GM15510 (cell line): Measurements from ENCODE around the gene RAB11FIP3.
A peak's percentile ranks its signal among the peaks of the same experiment; 100 is the strongest.

Experiments
- POLR2A ChIP-seq: IDR thresholded peaks from 3 replicates; pipeline ENCODE4 v1.6.1; 2011; ENCODE audit warnings: borderline replicate concordance; ENCODE audit not compliant: insufficient read length; ENCODE audit errors: extremely low read depth

The RAB11FIP3 gene

GRCh38 chr16:519425-519824 lies 94.0 kb downstream of the RAB11FIP3 start:
- no peak for TF ChIP-seq POLR2A

GRCh38 chr16:519841-520687 lies 94.6 kb downstream of the RAB11FIP3 start:
- no peak for TF ChIP-seq POLR2A

- no peak for TF ChIP-seq POLR2A
Measured at GRCh38 chr16:520847-521246, 95.4 kb downstream of the RAB11FIP3 start.

GRCh38 chr16:521381-522210 lies 96.1 kb downstream of the RAB11FIP3 start:
- no peak for TF ChIP-seq POLR2A

- no peak for TF ChIP-seq POLR2A
Measured at GRCh38 chr16:522320-523096, 97.1 kb downstream of the RAB11FIP3 start.

GRCh38 chr16:523097-523741 lies 97.8 kb downstream of the RAB11FIP3 start:
- TF ChIP-seq POLR2A, result no peak

DNA sequence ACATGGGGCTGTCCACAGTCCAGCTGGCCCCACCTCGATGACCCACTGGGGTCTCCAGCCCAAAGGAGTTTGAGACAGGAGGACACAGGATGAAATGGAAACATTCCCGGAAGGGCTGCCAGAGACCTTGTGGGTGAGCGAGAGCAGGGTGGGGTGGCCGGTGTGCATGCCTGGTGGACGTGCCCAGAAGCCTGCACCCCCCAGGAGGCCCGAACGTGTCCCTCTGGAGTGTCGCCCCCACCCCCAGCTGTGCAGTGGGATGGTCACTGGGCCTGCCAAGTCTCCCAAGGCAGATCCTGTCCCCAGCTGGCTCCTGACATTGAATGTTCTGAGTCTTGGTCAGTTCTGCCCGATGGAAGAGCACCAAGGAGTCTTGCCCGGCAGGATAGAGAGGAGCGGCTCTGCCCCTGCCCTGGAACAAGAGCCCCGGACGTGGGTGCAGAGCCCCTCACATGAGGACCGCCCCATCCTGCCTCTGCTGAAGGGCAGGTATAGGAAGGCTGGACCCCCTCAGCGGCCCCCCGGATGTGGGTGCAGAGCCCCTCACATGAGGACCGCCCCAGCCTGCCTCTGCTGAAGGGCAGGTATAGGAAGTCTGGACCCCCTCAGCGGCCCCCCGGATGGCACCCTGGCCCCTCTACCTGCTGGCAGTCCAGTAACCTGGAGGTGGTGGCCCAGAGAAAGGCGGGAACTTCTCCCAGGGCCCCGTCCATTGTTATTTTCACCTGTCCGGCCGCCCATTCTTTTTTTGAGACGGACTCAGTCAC lies 99.0 kb downstream of the RAB11FIP3 start:
- no peak for TF ChIP-seq POLR2A

DNA sequence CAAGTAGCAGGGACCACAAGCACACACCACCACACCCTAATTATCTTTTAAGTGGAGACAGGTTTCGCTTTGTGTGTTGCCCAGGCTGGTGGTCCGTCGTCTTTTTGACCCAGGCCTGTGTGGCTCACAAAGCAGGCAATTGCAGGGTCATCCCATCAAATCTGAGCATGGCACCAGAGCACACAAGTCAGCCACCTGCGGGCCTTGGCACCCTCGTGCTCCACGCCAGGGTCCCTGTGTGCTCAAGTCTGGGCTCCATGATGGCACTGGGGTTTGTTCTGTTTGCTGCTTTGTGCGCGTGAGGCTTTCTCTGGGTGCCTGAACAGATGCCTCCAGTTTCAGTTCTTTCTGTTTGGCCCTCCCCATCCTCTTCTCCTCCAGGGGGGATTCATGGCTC lies 99.7 kb downstream of the RAB11FIP3 start:
- TF ChIP-seq POLR2A, result no peak

- TF ChIP-seq POLR2A, result no peak
Measured at GRCh38 chr16:525520-526180, 100.2 kb downstream of the RAB11FIP3 start.

GRCh38 chr16:526181-527014 lies 100.9 kb downstream of the RAB11FIP3 start:
- TF ChIP-seq POLR2A, result no peak

DNA sequence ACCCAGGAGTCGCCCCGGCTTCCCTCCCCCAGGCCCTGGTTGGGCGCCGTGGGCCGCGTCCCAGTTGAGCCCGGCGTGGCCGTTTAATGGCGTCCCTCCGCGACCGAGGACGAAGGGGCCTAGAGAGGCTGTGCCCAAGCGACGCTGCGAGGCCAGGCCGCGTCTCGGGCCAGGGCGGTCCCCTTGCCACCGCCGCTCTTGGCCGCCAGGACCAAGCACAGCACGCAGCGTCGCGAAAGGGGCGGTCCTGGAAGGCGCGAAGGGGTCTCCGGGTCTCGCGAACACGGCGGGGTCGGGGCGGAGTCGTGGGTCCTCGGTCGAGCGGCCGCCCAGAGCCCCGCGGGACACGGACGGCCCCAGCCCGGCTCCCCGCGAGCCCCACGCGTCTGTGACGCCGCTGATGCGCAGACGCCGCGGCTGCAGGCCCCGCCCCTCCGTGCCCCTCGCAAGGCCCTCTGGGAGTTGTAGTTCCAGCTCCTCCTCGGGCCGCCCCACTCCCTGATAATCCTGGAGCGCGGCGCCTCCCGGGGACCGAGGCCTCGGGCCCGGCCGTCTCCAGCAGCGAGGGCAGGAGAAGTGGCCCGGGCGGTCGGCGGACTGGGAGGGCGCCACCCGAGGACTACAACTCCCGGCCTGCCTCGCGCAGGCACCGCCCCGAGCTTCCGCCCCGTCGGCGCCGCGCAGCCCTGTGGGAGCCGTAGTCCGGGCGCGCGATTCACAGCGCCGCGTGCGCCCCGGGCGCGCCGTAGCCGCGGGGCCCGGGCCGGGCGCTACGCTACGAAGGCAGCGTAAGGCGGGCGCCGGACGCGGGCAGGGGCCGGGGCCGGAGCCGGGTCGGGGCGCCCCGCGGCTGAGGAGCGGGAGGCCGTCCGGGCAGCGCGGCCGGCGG lies 101.8 kb downstream of the RAB11FIP3 start, which contains the start of gene CAPN15:
TSS of gene CAPN15 (plus strand) at position 698 of the 889 bp plus-strand sequence. CDS start 19,127 bp downstream, outside the sequence.
- TF ChIP-seq POLR2A, result peak; percentile 75

DNA sequence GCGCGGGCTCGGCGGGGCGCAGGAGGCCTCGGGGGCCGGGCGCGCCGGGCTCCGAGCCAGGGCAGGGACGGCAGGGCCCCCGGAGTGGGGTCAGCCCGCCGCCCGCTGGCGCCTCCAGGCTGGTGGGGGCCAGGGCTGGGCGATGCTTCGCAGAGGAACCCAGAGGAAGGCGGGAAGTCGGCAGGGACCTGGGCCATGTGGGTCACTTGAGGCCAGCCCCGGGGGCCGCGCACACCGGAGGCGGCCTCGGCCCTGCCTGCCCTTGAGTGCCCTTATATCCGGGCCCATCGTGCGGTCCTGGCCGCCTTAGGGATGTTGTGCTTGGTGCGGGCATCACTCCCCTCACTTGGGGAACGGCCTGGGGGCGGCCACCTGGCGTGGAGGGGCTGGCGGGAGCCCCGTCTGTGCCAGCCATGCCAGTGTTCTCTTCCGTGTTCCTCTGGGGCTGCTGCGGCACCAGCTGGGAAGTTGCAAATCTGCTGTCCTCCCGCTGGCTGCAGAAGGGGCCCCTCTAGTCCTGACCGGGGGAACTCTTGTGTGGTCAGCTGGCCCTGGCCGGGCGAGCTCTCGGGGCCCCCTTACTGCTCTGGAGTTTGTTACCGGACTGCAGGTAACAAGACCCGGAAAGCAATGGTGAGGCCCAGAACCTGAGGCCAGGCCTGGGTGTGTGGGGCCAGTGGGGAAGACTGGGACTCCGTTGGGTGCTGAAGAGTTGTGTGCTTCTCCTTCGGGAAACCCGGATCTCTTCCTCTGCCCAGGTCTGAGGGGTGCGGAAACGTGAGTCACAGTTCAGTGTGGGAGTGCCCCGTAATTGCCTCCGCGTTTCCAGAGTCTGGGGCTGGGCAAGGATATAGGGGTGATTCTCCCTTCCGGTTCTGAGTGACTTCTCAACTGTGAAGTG lies 102.9 kb downstream of the RAB11FIP3 start:
- peak; percentile 29 for TF ChIP-seq POLR2A
